HCT116 (cell line): ENCODE data around the gene NELL1.

Experiments used
- CTCF ChIP-seq, 3 experiments: fragments of 200-600 bp in 1 of 3; sonication (generic) in 1 of 3; IDR thresholded peaks in 2 of 3; conservative IDR thresholded peaks in 1 of 3; 2 replicates each; pipeline ENCODE4 v1.5.1; 2012 to 2017; ENCODE audit warnings: low read depth in 2 of 3, low read length in 2 of 3, antibody characterized with exemption in 1 of 3, borderline replicate concordance in 1 of 3, control low read depth in 1 of 3, mild to moderate bottlenecking in 1 of 3, mixed read lengths in 1 of 3, mixed run types in 1 of 3, moderate library complexity in 1 of 3; ENCODE audit not compliant: insufficient read depth in 1 of 3
- EGR1 ChIP-seq: IDR thresholded peaks from 2 replicates; pipeline ENCODE4 v1.6.1; 2012; ENCODE audit warnings: low read depth
- ELF1 ChIP-seq: IDR thresholded peaks from 2 replicates; pipeline ENCODE4 v1.6.1; 2012; ENCODE audit warnings: low read depth, borderline replicate concordance
- EZH2phosphoT487 ChIP-seq: fragments of 200-600 bp; IDR thresholded peaks from 2 replicates; pipeline ENCODE4 v1.6.1; 2018; ENCODE audit warnings: antibody characterized with exemption, borderline replicate concordance
- FOSL1 ChIP-seq: IDR thresholded peaks from 2 replicates; pipeline ENCODE4 v1.6.1; 2012; ENCODE audit warnings: low read depth
- MAX ChIP-seq: IDR thresholded peaks from 2 replicates; pipeline ENCODE4 v1.6.1; 2012
- POLR2A ChIP-seq: IDR thresholded peaks from 2 replicates; pipeline ENCODE4 v1.7.0; 2011; ENCODE audit warnings: borderline replicate concordance; ENCODE audit not compliant: insufficient read depth, insufficient read length; ENCODE audit errors: extremely low read depth
- RAD21 ChIP-seq: IDR thresholded peaks from 2 replicates; pipeline ENCODE4 v1.6.1; 2012; ENCODE audit warnings: low read depth, mild to moderate bottlenecking
- REST ChIP-seq: IDR thresholded peaks from 2 replicates; pipeline ENCODE4 v1.6.1; 2012; ENCODE audit warnings: low read depth
- SRF ChIP-seq: IDR thresholded peaks from 2 replicates; pipeline ENCODE4 v1.6.1; 2012; ENCODE audit warnings: low read depth

GRCh38 chr11:21289686-21290085 is 620.3 kb downstream of the NELL1 start:
- TF ChIP-seq CTCF (IDR thresholded peaks at IDR 0.05 in 2 of 3, conservative IDR thresholded peaks at IDR 0.05 in 1 of 3; ENCODE audit: borderline replicate concordance in 1 of 3, insufficient read depth in 1 of 3, low read depth in 2 of 3, low read length in 2 of 3) (no peak), ELF1 (no peak), EZH2phosphoT487 (no peak), RAD21 (no peak), MAX (no peak), EGR1 (no peak), FOSL1 (no peak), POLR2A (no peak), SRF (no peak), REST (no peak)
